Suprapubic skin (tissue), 3 donors: Measurements from ENCODE around the gene DDX25.

Source experiments
- EP300 ChIP-seq: sonication (generic); formaldehyde crosslinking; IDR thresholded peaks from one replicate; pipeline ENCODE4 v1.6.1; 2017; ENCODE audit warnings: antibody characterized with exemption
- POLR2A ChIP-seq, 2 donors: fragments of 450-650 bp; IDR thresholded peaks; one replicate each; pipeline ENCODE4 v1.6.1; 2017; ENCODE audit warnings: antibody characterized with exemption in 2 of 2, mild to moderate bottlenecking in 2 of 2, moderate library complexity in 2 of 2
- TF ChIP-seq, protein P1 (sequence below), 2 donors: fragments of 200-600 bp in 1 of 2; fragments of 450-650 bp in 1 of 2; sonication (generic) in 1 of 2; IDR thresholded peaks; one replicate each; pipeline ENCODE4 v1.5.1; 2016 to 2019; ENCODE audit warnings: antibody characterized with exemption in 2 of 2, mild to moderate bottlenecking in 1 of 2, moderate library complexity in 1 of 2

DNA sequence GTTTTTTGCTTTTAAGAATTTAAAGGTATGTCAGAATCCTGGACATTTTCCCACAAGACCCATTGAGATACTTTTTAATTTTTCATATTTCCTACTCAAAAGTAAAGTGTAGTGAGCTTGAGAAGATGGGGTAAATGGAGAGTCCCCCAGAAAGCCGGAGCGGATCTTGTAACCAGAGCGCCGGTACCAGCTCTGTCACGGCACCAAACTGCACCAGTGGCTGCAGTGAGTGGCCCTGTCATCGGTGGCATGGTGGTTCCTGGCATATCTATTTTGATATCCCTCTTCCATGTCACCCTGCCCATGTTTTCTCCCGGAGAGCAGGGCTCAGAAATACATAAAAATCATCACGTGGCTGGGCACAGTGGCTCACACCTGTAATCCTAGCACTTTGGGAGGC lies 19.3 kb downstream of the DDX25 start:
- TF ChIP-seq POLR2A (IDR thresholded peaks at IDR 0.05) (no peak), EP300 (no peak)
- TF ChIP-seq, protein P1, sequence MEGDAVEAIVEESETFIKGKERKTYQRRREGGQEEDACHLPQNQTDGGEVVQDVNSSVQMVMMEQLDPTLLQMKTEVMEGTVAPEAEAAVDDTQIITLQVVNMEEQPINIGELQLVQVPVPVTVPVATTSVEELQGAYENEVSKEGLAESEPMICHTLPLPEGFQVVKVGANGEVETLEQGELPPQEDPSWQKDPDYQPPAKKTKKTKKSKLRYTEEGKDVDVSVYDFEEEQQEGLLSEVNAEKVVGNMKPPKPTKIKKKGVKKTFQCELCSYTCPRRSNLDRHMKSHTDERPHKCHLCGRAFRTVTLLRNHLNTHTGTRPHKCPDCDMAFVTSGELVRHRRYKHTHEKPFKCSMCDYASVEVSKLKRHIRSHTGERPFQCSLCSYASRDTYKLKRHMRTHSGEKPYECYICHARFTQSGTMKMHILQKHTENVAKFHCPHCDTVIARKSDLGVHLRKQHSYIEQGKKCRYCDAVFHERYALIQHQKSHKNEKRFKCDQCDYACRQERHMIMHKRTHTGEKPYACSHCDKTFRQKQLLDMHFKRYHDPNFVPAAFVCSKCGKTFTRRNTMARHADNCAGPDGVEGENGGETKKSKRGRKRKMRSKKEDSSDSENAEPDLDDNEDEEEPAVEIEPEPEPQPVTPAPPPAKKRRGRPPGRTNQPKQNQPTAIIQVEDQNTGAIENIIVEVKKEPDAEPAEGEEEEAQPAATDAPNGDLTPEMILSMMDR (IDR thresholded peaks at IDR 0.05), result no peak
